Measurements from ENCODE around the gene SDK1. TPM values are rescaled to one million over a fixed set of nuclear protein-coding genes. Genes with fewer than 3 reads are reported as not detected.

Gene SDK1
- total and polyA plus RNA-seq, 2 donors (not counting 3 experiments of a cell fraction or from before 2014, with no cell fraction given) = 1.6 to 3.9 TPM

- BruUV-seq (replicated peaks) = no TSS peak
- dilution Hi-C loops (cut with MboI; ENCODE audit: extremely low pct_ligation_motif_present, low sequenced_read_pairs) (no loop called here), intact Hi-C loops (cut with micrococcal nuclease) (no loop called here)
- H3K9me3 ChIP-seq (replicated peaks; ENCODE audit: control insufficient read depth, insufficient read depth, low read length) = no peaks in the 10 kb centered on the region
- no peaks in the 10 kb centered on the region for H4K20me1 ChIP-seq (replicated peaks; ENCODE audit: control insufficient read depth, extremely low read depth, insufficient read depth, low read length)
- no peak for FAIRE-seq
- H3K79me2 ChIP-seq (ENCODE audit: control insufficient read depth, insufficient read depth, low read length) = no peaks in the 10 kb centered on the region
- CTCF ChIA-PET = no interaction called here
- no peaks in the 10 kb centered on the region for H3K9me1 ChIP-seq (replicated peaks; ENCODE audit: control insufficient read depth, extremely low read depth, insufficient read depth, low read length)
- no peak overlapping the region for H3K4me3 ChIP-seq (replicated peaks in 1 of 3; ENCODE audit: insufficient read depth in 1 of 3, low read depth in 1 of 3, low read length in 3 of 3)
- no peak for DNase-seq (ENCODE audit: low read depth, low spot score)
- no peaks in the 10 kb centered on the region for H3K27me3 ChIP-seq (ENCODE audit: control insufficient read depth in 2 of 2, insufficient read depth in 2 of 2, low read length in 2 of 2)
- H2AFZ ChIP-seq (ENCODE audit: low read depth, low read length) = no peak overlapping the region
- H3K4me2 ChIP-seq (ENCODE audit: insufficient read depth, low read length) = no peak overlapping the region
- no peak overlapping the region for H3K9ac ChIP-seq (replicated peaks; ENCODE audit: extremely low read depth, insufficient read depth, low read length)
- TF ChIP-seq MAX (IDR thresholded peaks at IDR 0.05; ENCODE audit: insufficient read depth, insufficient read length) (no peak), MYC (IDR thresholded peaks at IDR 0.05; ENCODE audit: low read depth, low read length) (no peak), POLR2A (IDR thresholded peaks at IDR 0.05; ENCODE audit: low read depth, low read length) (no peak), GATA2 (IDR thresholded peaks at IDR 0.05; ENCODE audit: insufficient read depth, insufficient read length, low read depth, low read length) (no peak), JUN (IDR thresholded peaks at IDR 0.05; ENCODE audit: borderline replicate concordance, insufficient read depth, insufficient read length, low read depth) (no peak), POLR2AphosphoS5 (IDR thresholded peaks at IDR 0.05; ENCODE audit: insufficient read depth, low read depth, low read length) (no peak), FOS (IDR thresholded peaks at IDR 0.05; ENCODE audit: borderline replicate concordance, insufficient read depth, low read length) (no peak), CTCF (IDR thresholded peaks at IDR 0.05; ENCODE audit: extremely low read depth in 1 of 2, insufficient read depth in 1 of 2, low read depth in 1 of 2, low read length in 2 of 2) (no peak), EZH2 (IDR thresholded peaks at IDR 0.05; ENCODE audit: borderline replicate concordance, low read depth, low read length, severe bottlenecking) (no peak)
- POLR2A ChIA-PET = no interaction called here
- no peak overlapping the region for H3K27ac ChIP-seq (ENCODE audit: insufficient read depth, low read depth, low read length)
- H3K36me3 ChIP-seq (ENCODE audit: control insufficient read depth in 2 of 2, extremely low read depth in 1 of 2, insufficient read depth in 2 of 2, low read length in 2 of 2) = no peaks in the 10 kb centered on the region
- H3K4me1 ChIP-seq (ENCODE audit: control insufficient read depth, extremely low read depth, insufficient read depth, low read length) = no peaks in the 10 kb centered on the region
Measured at GRCh38 chr7:4067476-4067760, 766.4 kb downstream of the SDK1 start.

Measured in endothelial cell of umbilical vein (primary cell).